ENCODE measurements around the gene BICRAL. TPM values are rescaled to one million over a fixed set of nuclear protein-coding genes. Genes with fewer than 3 reads are reported as not detected.

BICRAL gene
- total RNA-seq, 1 donor from 2014 or later, result 10.8 TPM

DNA sequence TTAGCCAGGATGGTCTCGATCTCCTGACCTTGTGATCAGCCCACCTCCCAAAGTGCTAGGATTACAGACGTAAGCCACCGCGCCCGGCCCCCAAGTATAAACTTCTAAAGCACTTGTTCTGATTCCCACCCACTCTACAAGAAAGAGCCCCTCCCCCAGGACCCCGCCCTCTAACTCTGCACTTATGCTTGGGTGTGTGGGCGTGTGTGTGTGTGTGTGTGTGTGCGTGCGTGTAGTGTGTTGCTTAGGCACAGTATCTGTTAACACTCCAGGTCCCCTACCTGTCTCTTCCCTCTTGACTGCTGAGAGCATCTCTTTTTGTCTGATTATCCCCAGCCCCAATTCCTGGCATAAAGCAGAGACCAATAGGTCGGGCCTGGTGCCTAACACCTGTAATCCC is 128.0 kb downstream of the BICRAL start:
- DNase-seq, result no peak
- ATAC-seq (ENCODE audit: poor library complexity), result no peak
- intact Hi-C loops (cut with DNase I), result loop anchor here (10.0 kb wide), 2 partner anchors 65 to 425 kb away; partner anchors contain the start of gene PEX6

- DNase-seq, result no peak
- no peak for ATAC-seq (ENCODE audit: poor library complexity)
- intact Hi-C loops (cut with DNase I), result no loop called here
Measured at GRCh38 chr6:42911171-42912021, 129.5 kb downstream of the BICRAL start.

DNA sequence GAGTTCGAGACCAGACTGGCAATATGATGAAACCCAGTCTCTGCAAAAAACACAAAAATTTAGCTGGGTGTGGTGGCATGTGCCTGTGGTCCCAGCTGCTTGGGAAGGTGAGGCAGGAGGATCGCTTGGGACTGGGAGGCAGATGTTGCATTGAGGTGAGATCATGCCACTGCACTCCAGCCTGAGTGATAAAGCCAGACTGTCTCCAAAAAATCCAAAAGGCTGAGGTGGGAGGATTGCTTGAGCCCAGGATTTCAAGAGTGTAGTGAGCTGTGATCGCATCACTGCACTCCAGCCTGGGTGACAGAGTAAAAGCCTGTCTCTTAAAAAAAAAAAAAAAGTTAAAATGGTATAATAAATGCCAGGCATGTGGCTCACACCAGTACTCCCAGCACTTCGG is 132.7 kb downstream of the BICRAL start:
- DNase-seq (no peak), ATAC-seq (ENCODE audit: poor library complexity) (no peak)
- intact Hi-C loops (cut with DNase I), result no loop called here

DNA sequence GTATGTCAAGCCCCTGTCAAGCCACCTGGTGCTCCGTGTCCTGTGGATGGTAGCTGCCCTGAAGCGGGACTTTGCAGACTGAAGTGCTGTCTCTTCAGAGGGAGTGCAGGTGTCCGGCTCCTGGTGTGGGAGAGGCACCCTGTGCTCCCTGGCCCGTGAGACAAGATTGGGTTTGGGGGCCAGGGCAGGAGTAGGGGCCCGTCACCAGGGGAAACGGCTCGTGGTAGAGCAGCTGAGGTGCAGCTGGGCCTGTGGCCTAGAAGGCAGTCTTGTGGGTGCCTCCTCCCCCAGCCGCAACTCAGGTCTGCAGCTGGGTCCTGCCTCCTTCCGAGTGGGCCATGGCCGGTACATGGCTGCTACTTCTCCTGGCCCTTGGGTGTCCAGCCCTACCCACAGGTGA is 133.9 kb downstream of the BICRAL start, which contains the start of gene PTCRA:
TSS of gene PTCRA (plus strand) at position 322 of the 400 bp plus-strand sequence. CDS start at position 339, 17 bp downstream.
- ATAC-seq (ENCODE audit: poor library complexity), result no peak
- intact Hi-C loops (cut with DNase I), result no loop called here
- DNase-seq, result no peak

- intact Hi-C loops (cut with DNase I), result no loop called here
- ATAC-seq (ENCODE audit: poor library complexity) (no peak), DNase-seq (no peak)
Measured at GRCh38 chr6:42916288-42916687, 134.4 kb downstream of the BICRAL start.

Other genes starting within 250 kb of the BICRAL start
- 32.0 TPM for gene UBR2, start 218.0 kb upstream of the BICRAL start, total RNA-seq
- gene PRPH2, start 59.5 kb upstream of the BICRAL start, total RNA-seq, result 0.30 TPM
- gene TBCC, start 35.9 kb upstream of the BICRAL start, total RNA-seq, result 10.2 TPM
- 39.5 TPM for gene RPL7L1, start 97.6 kb downstream of the BICRAL start, total RNA-seq
- not detected for gene PTCRA, start 134.0 kb downstream of the BICRAL start, total RNA-seq
- gene CNPY3, start 147.4 kb downstream of the BICRAL start, total RNA-seq, result 20.6 TPM
- gene GNMT, start 178.7 kb downstream of the BICRAL start, total RNA-seq, result 2.3 TPM
- 27.1 TPM for gene PEX6, start 197.1 kb downstream of the BICRAL start, total RNA-seq
- gene PPP2R5D, start 202.5 kb downstream of the BICRAL start, total RNA-seq, result 34.6 TPM
- gene MEA1, start 231.9 kb downstream of the BICRAL start, total RNA-seq, result 26.7 TPM
- gene KLHDC3, start 232.2 kb downstream of the BICRAL start, total RNA-seq, result 147 TPM
- 22.9 TPM for gene RRP36, start 239.6 kb downstream of the BICRAL start, total RNA-seq